OCI-LY1 (cell line): ENCODE results near the gene OCIAD1.

Source experiments
- CTCF ChIP-seq: fragments of 200-600 bp; sonication (generic), shearing (Covaris generic); IDR thresholded peaks from 2 replicates; pipeline ENCODE4 v1.5.1; 2017; ENCODE audit warnings: mild to moderate bottlenecking, antibody characterized with exemption, low read length, moderate library complexity, mixed read lengths
- EZH2 ChIP-seq: fragments of 200-600 bp; sonication (generic), shearing (Covaris generic); IDR thresholded peaks from 2 replicates; pipeline ENCODE4 v1.8.0; 2017; ENCODE audit warnings: borderline replicate concordance, mixed run types, mild to moderate bottlenecking, antibody characterized with exemption, low read length, moderate library complexity, mixed read lengths

GRCh38 chr4:48790561-48790960 is 40.3 kb upstream of the OCIAD1 start:
- TF ChIP-seq CTCF (no peak), EZH2 (no peak)
